ENCODE measurements around the gene CAMK1D.

DNA sequence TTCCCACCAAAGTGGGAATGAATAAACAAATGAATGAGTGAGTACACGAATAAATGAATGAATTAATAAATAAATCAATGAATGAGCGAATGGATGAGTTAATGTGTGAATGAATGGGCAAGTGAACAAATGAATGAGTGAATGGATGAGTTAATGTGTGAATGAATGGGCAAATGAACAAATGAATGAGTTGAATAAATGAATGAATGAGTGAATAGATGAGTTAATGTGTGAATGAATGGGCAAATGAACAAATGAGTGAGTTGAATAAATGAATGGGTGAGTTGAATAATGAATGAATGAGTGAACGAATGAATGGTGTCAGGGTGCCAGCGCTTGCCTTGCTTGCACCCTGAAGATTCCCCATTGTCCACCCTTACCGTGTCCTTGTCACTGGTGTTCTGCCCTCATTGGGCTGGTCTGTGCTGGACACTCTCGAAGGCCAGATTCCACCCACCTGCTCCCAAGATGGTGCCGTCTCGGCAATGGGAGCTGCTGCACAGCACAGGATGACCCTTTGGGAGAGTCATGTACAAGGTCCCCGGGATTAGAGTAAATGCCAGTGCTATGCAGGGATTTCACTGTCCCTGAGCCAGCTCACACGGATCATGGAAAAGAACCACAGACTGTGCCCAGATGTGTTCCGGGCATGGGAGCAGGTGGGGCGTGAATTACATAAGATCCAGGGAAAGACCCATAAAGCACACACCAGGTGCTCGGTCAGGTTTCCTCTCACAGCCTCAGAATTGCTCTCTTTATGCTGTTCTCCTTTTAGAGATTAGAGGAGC is 83.2 kb downstream of the CAMK1D start:
- no peak for TF ChIP-seq POLR2A (IDR thresholded peaks at IDR 0.05)
- TF ChIP-seq, protein P1, sequence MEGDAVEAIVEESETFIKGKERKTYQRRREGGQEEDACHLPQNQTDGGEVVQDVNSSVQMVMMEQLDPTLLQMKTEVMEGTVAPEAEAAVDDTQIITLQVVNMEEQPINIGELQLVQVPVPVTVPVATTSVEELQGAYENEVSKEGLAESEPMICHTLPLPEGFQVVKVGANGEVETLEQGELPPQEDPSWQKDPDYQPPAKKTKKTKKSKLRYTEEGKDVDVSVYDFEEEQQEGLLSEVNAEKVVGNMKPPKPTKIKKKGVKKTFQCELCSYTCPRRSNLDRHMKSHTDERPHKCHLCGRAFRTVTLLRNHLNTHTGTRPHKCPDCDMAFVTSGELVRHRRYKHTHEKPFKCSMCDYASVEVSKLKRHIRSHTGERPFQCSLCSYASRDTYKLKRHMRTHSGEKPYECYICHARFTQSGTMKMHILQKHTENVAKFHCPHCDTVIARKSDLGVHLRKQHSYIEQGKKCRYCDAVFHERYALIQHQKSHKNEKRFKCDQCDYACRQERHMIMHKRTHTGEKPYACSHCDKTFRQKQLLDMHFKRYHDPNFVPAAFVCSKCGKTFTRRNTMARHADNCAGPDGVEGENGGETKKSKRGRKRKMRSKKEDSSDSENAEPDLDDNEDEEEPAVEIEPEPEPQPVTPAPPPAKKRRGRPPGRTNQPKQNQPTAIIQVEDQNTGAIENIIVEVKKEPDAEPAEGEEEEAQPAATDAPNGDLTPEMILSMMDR (IDR thresholded peaks at IDR 0.05), result no peak

Data from right lobe of liver (tissue), 4 donors.